NCI-H1694 (cell line): ENCODE data around the gene GZMM.
A peak's percentile ranks its signal among the peaks of the same experiment; 100 is the strongest.

Experiments used
- DNase-seq: peaks from one replicate; lab custom pipeline; 2025; lab: John Stamatoyannopoulos, UW

Gene GZMM

DNA sequence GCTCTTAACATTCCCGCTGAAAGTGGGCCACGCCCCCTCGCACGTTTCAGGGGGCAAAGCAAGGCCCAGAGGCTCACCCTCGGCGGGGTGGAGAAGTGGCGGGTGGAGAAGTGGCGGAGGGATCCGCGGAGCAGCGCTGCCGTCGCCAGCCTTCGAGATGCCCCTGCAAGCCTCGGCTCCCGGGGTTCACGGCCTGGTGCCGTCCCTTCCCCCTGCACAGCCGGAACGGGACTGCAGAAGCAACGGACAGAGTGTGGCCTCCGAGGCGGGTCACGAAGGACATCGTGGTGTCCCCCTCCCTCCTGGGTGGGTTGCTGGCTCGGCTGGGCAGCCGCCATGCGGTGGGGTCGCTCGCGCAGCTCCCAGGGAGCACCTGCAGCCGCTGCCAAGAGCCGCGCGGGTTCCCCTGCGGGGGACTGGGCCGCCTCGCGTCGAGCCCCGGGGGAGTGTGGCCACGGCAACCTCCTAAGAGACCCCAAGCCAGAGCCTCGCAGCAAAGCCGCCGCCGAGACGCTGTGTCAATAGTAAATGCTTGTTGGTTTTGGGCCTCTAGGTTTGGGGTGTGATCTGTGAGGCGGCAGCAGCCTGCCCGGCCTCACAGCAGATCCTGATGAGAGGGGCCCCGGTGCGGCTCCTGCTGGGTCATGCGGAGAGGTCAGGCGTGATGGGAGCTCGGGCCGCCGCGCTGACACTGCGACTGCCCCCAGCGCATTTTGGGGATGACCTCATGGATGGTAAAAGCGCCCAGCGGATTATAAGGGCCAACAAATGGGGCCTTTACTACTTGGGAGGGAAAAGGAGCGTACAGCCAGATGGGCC lies 31.1 kb upstream of the GZMM start:
- no peak for DNase-seq

DNA sequence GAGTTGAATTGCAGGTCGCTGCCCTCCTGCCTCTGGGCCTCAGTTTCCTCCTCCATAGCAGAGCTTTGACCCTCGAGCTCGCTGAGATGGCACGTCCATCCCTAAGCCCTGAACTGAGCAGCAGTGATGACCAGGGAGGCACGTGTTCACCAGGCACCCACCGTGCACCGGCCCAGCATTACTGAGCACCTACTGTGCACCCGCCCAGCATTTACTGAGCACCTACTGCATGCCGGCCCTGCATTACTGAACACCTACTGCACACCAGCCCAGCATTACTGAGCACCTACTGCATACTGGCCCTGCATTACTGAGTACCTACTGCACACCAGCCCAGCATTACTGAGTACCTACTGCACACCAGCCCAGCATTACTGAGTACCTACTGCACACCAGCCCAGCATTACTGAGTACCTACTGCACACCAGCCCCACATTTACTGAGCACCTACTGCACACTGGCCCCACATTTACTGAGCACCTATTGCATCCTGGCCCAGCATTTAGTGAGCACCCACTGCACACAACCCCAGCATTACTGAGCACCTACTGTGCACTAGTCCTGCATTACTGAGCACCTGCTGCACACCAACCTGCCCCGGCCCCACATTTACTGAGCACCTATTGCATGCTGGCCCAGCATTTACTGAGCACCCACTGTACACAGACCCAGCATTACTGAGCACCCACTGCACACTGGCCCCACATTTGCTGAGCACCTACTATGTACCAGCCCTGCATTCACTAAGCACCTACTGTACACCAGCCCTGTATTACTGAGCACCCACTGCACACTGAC lies 30.3 kb upstream of the GZMM start:
- no peak for DNase-seq

DNA sequence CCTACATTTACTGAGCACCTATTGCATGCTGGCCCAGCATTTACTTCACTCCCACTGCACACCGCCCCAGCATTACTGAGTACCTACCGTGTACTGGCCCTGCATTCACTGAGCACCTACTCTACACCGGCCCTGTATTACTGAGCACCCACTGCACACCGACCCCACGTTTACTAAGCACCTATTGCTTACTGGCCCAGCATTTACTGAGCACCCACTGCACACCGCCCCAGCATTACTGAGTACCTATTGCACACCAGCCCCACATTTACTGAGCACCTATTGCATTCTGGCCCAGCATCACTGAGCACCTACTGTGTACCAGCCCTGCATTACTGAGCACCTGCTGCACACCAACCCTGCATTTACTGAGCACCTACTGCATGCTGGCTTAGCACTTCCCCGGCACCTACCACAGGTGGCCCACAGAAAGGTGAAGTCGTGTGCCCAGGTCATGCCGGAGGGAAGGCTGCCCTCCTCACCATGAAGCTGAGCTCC lies 29.6 kb upstream of the GZMM start:
- DNase-seq, result no peak

- DNase-seq, result no peak
Measured at GRCh38 chr19:517721-518597, 25.9 kb upstream of the GZMM start.

DNA sequence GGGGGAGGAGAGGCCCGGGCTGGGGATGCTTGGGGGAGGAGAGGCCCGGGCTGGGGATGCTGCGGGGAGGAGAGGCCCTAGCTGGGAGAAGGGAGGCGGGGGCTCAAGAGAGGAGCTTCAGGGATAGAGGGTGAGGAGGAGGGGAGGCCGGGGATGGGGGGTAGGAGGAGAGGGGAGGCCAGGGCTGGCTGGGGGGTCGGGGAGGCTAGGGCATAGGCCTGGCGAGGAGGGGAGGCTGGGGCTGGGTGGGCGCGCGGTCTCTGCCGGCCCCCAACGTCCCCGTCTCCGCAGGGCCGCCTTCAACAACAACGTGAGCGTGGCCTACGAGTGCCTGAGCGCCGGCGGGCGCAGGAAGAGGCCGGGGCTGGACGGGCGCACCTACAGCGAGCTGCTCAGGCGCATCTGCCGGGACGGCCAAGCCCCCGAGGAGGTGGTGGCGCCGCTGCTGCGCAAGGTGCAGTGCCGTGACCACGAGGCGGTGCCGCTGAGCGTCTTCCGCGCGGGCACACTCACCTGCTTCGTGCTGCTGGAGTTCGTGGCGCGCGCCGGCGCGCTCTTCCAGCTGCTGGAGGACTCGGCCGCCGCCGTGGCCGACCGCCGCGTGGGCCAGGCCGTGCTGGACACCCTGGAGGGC lies 25.1 kb upstream of the GZMM start:
- DNase-seq, result no peak

DNA sequence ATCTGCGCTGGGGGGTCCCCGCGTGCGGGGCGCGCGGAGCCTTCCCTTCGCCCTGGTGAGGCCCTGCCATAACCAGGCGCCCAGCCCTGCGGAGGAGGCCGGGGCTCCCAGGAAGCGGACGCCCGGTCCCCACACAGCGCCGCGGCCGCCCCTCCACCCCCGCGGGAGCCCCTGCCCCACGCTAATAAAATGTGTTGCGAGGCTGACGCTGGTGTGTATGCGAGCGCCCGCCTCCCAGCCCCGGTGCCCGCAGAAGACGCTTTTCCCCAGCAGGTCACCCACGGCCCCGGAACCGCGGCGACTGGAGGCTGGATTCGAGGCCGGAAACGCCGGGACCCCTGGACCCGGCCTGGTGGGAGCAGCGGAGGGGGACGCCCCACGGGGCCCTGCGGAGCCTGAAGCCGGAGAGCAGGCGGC lies 24.4 kb upstream of the GZMM start:
- DNase-seq, result no peak

DNA sequence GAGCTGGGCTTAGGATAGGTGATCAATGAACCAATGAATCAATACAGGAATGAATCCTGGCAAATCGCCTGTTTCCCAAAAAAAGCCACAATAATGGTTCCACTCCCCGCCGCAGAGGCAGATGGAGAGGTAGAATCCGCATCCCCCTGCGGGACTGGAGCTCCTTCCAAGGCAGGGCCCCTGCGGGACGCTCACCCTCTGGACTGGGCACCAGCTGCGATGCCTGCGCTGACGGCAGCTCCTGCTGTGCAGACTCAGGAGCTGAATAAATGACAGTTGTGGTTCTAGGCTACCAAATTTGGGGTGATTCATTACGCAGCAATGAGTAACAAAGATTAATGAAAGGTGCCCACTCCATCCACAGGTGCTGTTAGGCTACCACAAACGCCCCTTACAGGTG lies 21.1 kb upstream of the GZMM start:
- no peak for DNase-seq

DNA sequence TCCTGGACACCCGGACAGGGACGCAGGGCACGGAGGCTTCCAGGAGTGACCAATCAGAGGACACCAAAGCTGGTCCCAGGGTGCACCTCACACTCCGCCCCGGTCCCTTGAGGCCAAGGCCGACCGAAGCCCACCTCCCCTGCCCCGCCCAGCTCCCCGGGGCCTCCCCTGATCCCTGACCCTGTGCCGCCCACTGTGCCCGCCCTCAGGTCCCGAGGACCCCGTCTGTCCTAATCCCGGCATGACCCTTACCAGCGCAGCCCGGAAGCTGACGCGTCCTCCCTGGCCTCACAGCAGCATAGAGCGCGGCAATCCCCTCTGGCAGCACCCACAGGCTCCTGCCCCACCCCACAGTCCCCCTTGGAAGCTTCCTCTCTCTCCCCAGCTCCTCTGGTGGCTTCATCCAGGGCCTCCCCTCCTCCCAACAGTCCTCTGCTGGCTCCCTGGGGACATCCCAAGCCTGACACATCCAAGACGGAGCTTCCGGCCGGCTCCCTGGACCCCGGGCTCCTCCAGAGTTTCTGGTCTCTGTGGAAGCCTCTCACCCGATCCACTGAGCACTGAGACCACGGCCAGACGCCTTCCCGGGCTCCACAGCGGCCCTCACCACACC lies 19.7 kb upstream of the GZMM start:
- DNase-seq, result no peak

DNA sequence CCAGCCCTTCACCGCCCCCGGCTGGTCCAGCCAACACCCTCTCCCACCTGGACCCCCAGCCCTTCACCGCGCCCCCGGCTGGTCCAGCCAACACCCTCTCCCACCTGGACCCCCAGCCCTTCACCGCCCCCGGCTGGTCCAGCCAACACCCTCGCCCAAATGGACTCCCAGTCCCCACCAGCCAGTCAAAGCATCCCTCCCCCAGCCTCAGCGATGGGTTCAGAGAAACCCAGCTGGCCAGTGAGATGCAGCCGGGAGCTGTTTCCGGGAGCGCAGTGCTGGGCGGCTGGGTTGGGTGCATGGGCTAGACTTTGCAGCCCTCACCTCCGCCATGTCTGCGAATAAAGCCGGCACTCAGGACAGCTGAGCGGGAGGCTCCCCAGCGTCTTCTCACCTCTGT lies 18.8 kb upstream of the GZMM start:
- DNase-seq, result no peak

GRCh38 chr19:525857-526419 lies 17.9 kb upstream of the GZMM start:
- no peak for DNase-seq

- no peak for DNase-seq
Measured at GRCh38 chr19:530134-531008, 13.5 kb upstream of the GZMM start.

GRCh38 chr19:531009-531752 lies 12.7 kb upstream of the GZMM start:
- peak; percentile 75 for DNase-seq

DNA sequence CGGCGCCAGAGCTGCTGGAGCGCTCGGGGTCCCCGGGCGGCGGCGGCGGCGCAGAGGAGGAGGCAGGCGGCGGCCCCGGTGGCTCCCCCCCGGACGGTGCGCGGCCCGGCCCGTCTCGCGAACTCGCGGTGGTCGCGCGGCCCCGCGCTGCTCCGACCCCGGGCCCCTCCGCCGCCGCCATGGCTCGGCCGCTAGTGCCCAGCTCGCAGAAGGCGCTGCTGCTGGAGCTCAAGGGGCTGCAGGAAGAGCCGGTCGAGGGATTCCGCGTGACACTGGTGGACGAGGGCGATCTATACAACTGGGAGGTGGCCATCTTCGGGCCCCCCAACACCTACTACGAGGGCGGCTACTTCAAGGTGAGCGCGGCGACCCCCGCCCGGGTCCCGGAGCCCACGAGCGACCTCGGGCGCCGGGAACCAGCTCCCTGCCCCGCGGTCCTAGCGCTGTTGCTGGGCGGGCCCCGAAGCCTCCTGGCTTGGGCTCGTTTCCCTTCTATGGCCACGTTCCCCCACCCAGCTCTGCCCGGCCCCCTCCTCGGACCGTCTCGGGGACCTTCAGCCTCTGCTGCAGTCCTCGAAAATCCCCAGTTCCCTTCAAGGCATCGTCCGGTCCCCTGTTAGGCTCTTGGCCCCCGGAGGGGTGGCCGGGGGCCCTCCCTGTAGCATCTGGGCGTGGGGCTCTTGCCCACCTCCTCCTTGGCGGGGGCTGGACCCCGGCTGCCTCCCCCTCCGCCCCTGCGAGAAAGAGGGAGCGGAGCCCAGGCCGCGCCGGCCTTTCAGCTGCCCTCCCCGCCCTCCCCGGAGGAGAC lies 11.9 kb upstream of the GZMM start, which contains the start of gene CDC34:
Gene CDC34, plus strand, starts transcription at position 8 of the 808 bp plus-strand sequence. Its CDS starts 172 bp downstream, at position 180.
- DNase-seq, result no peak

GRCh38 chr19:532561-533363 lies 11.1 kb upstream of the GZMM start:
- no peak for DNase-seq

DNA sequence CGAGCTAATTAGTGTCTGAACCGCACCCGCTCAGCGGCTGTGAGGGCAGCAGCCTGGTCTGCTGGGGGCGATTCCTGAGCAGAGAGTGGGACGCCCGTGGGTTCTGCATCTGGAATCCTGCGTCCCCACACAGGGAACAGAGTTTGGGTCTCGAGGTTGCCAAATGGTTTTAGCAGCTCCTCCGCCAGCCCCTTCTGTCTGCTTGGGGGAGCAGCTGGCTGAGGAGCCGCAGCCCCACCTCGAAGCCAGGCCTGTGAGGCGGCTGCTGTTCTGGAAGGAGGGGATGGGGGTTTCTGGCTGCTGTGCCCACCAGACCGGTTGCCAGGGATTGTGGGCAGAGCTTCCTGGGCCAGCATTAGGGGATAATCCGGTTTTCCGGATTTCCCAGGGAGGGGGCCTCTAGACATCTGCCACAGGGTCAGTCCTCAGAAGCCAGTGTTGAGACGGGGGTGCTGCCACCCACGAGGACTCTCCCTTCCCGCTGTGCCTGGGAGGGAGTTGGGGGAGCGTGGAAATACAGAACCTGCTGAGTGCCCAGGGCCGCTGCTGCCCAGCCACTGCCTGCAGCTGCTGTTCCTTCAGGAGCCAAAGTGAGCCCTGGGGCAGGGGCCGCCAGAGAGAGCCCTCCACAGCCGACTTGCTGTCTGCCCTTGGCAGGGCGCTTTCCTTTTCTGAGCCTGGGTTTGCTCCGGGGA lies 10.3 kb upstream of the GZMM start:
- DNase-seq, result no peak

DNA sequence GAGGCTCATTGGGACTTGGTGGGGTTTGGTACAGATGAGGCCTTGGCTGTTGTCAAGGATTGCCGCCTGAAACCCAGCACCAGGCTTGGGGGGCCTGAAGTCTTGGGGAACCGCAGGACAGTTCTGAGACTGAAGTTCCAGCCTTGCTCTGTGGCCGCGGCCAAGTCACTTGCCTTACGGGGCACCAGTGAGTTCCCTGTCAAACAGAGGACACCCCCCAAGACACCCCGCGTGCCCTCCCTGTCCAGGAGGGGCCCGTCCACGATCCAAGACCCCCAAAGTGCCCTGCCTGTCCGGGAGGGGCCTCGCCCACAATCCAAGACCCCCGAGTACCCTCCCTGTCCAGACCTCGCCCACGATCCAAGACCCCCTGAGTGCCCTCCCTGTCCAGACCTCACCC lies 9.8 kb upstream of the GZMM start:
- no peak for DNase-seq
